SU-DHL-6 (cell line): ENCODE measurements around the gene THEM4.

Experiments used
- H2AFZ ChIP-seq: fragments of 200-600 bp; sonication (generic); 2 replicates; pipeline ENCODE4 v1.6.1; 2014; ENCODE audit warnings: low read depth, mild to moderate bottlenecking, moderate library complexity, mixed read lengths, antibody characterized with exemption, low read length; ENCODE audit not compliant: severe bottlenecking
- H3F3A ChIP-seq: fragments of 200-600 bp; shearing (Covaris generic); 2 replicates; pipeline ENCODE4 v1.6.0; 2016; ENCODE audit warnings: antibody characterized with exemption, mild to moderate bottlenecking; ENCODE audit not compliant: insufficient read depth
- H3K27ac ChIP-seq: fragments of 200-600 bp; sonication (generic); 2 replicates; pipeline ENCODE4 v1.5.1; 2016; ENCODE audit warnings: low read depth, mild to moderate bottlenecking, low read length, moderate library complexity, mixed read lengths
- H3K27me3 ChIP-seq: fragments of 200-600 bp; sonication (generic), shearing (Covaris generic); 2 replicates; pipeline ENCODE4 v1.6.0; 2014; ENCODE audit warnings: mild to moderate bottlenecking, low read length
- H3K36me3 ChIP-seq: fragments of 200-600 bp; sonication (generic); 2 replicates; pipeline ENCODE4 v1.6.1; 2014; ENCODE audit warnings: mild to moderate bottlenecking, low read length, mixed read lengths
- H3K4me2 ChIP-seq: fragments of 300-600, 200-600 bp; shearing (Covaris generic), sonication (generic); 2 replicates; pipeline ENCODE4 v1.6.0; 2014; ENCODE audit warnings: low read length, low read depth, mild to moderate bottlenecking; ENCODE audit not compliant: poor library complexity, severe bottlenecking
- H3K4me3 ChIP-seq: fragments of 200-600 bp; sonication (generic); 2 replicates; pipeline ENCODE4 v1.5.1; 2014; ENCODE audit warnings: antibody characterized with exemption, low read length, mild to moderate bottlenecking, mixed read lengths; ENCODE audit not compliant: insufficient read depth, poor library complexity, severe bottlenecking
- H3K79me2 ChIP-seq: fragments of 200-600 bp; sonication (generic); 2 replicates; pipeline ENCODE4 v1.6.1; 2014; ENCODE audit warnings: mild to moderate bottlenecking, low read length, moderate library complexity; ENCODE audit not compliant: insufficient read depth
- H3K9ac ChIP-seq: fragments of 200-600 bp; sonication (generic); 2 replicates; pipeline ENCODE4 v1.7.0; 2014; ENCODE audit warnings: mild to moderate bottlenecking, low read length
- H3K9me2 ChIP-seq: fragments of 200-600 bp; sonication (generic); replicated peaks from 2 replicates; pipeline ENCODE4 v1.6.1; 2014; ENCODE audit warnings: low read length; ENCODE audit not compliant: insufficient read depth
- H3K9me3 ChIP-seq: fragments of 200-600 bp; sonication (generic); 2 replicates; pipeline ENCODE4 v1.6.1; 2014; ENCODE audit warnings: low read length, mixed read lengths; ENCODE audit not compliant: insufficient read depth
- H4K20me1 ChIP-seq: fragments of 200-600 bp; sonication (generic); 2 replicates; pipeline ENCODE4 v1.6.1; 2014; ENCODE audit warnings: low read depth, mild to moderate bottlenecking, antibody characterized with exemption, low read length, moderate library complexity, mixed read lengths
- EZH2phosphoT487 ChIP-seq: fragments of 200-600 bp; sonication (generic), shearing (Covaris generic); conservative IDR thresholded peaks from 2 replicates; pipeline ENCODE4 v1.6.1; 2018; ENCODE audit warnings: mild to moderate bottlenecking, antibody characterized with exemption, low read length, moderate library complexity, mixed read lengths
- TF ChIP-seq, protein P1 (sequence below): fragments of 200-600 bp; sonication (generic); IDR thresholded peaks from one replicate; pipeline ENCODE4 v1.5.1; 2017; ENCODE audit warnings: antibody characterized with exemption, mild to moderate bottlenecking, low read length, moderate library complexity; ENCODE audit not compliant: insufficient read depth, poor library complexity, severe bottlenecking

Gene THEM4

DNA sequence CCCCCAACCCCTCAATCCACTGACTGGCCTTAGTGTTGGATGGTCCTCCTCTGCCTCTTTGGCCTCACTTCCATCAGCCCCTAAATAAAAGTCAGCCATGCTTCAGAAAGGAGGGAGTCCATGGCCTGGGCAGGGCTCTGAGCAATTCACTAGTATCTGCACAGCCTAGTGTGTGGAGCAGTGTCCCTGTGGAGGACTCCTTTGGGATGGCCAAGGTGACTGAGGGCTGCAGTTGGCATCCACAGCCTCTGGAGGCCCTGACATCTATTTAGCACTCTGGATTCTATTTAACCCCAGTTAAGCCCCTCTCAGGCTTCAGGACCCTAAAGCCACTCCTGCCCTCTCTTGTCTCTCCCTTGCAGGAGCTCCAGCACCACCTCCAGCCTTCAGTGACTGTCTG is 59.4 kb downstream of the THEM4 start:
- no peaks in the 10 kb centered on the region for H3K9me3 ChIP-seq
- H3K4me2 ChIP-seq = no peak overlapping the region
- H3K79me2 ChIP-seq = no peaks in the 10 kb centered on the region
- H3K27ac ChIP-seq = no peak overlapping the region
- no peaks in the 10 kb centered on the region for H4K20me1 ChIP-seq
- no peaks in the 10 kb centered on the region for H3K36me3 ChIP-seq
- H3K9ac ChIP-seq = no peak overlapping the region
- H3K27me3 ChIP-seq = no peaks in the 10 kb centered on the region
- no peaks in the 10 kb centered on the region for H3F3A ChIP-seq
- H3K4me3 ChIP-seq = no peak overlapping the region
- H2AFZ ChIP-seq = no peak overlapping the region
- no peaks in the 10 kb centered on the region for H3K9me2 ChIP-seq
- TF ChIP-seq, protein P1, sequence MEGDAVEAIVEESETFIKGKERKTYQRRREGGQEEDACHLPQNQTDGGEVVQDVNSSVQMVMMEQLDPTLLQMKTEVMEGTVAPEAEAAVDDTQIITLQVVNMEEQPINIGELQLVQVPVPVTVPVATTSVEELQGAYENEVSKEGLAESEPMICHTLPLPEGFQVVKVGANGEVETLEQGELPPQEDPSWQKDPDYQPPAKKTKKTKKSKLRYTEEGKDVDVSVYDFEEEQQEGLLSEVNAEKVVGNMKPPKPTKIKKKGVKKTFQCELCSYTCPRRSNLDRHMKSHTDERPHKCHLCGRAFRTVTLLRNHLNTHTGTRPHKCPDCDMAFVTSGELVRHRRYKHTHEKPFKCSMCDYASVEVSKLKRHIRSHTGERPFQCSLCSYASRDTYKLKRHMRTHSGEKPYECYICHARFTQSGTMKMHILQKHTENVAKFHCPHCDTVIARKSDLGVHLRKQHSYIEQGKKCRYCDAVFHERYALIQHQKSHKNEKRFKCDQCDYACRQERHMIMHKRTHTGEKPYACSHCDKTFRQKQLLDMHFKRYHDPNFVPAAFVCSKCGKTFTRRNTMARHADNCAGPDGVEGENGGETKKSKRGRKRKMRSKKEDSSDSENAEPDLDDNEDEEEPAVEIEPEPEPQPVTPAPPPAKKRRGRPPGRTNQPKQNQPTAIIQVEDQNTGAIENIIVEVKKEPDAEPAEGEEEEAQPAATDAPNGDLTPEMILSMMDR = no peak
- no peak for TF ChIP-seq EZH2phosphoT487

- TF ChIP-seq EZH2phosphoT487 = no peak
- TF ChIP-seq, protein P1 = no peak
These were observed 60.2 kb downstream of the THEM4 start for GRCh38 chr1:151849126-151849525.

DNA sequence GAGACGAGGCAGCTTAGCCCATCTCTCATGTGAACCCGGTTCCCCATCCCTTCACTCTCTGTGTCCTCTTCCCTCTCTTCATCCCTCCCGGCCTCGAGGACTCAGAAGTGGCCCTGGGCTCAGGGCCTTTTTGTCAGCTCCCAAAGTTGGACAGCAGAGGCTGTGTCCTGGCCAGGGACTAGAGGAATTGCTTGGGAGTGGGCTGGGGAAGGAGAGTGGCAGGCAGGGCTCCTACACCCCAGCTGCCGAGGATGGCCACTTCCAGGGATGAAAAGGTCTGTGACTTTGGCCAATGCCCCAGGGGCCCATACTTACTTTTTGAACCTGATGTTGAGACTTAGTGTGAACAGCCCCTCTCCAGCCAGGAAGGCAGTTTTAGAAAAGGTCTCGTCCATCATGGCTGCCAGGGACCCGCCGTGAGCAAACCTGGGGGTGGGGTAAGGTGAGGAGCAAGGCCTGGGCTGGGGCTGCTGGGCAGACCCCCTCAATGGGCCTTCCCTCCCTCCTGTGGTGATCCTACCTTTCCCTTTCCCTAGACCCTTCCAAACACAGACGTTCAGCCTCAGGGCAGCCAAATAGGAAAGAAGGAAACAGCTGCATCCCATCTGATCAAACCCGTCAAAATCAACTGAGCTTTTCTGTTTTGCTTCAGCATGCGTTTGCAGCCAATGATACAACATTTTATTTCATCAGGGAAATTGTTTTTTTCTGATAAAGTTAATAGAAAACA is 61.3 kb downstream of the THEM4 start:
- Histone ChIP-seq H2AFZ (no peak overlapping the region), H3K9me3 (no peaks in the 10 kb centered on the region), H3K36me3 (no peaks in the 10 kb centered on the region), H3K4me3 (no peak overlapping the region), H3F3A (no peaks in the 10 kb centered on the region), H3K27ac (no peak overlapping the region), H3K9ac (no peak overlapping the region), H3K27me3 (no peaks in the 10 kb centered on the region), H4K20me1 (no peaks in the 10 kb centered on the region), H3K9me2 (no peaks in the 10 kb centered on the region), H3K4me2 (no peak overlapping the region), H3K79me2 (no peaks in the 10 kb centered on the region)
- TF ChIP-seq EZH2phosphoT487 = no peak
- TF ChIP-seq, protein P1 = no peak

More at GRCh38 chr1:151849126-151849525, 60.2 kb downstream of the THEM4 start:
- H4K20me1 ChIP-seq = no peaks in the 10 kb centered on the region
- no peaks in the 10 kb centered on the region for H3K9me3 ChIP-seq
- no peaks in the 10 kb centered on the region for H3K36me3 ChIP-seq
- H3F3A ChIP-seq = no peaks in the 10 kb centered on the region
- no peak overlapping the region for H3K4me2 ChIP-seq
- no peaks in the 10 kb centered on the region for H3K79me2 ChIP-seq
- no peak overlapping the region for H2AFZ ChIP-seq
- no peaks in the 10 kb centered on the region for H3K9me2 ChIP-seq
- no peak overlapping the region for H3K27ac ChIP-seq
- no peak overlapping the region for H3K4me3 ChIP-seq
- H3K27me3 ChIP-seq = no peaks in the 10 kb centered on the region
- H3K9ac ChIP-seq = no peak overlapping the region
